ENCODE results near the gene MMP19. TPM values are rescaled to one million over a fixed set of nuclear protein-coding genes. Genes with fewer than 3 reads are reported as not detected.
"Not testable (repeated sequence)": the region's sequence is repeated elsewhere in the genome, so short reads cannot be mapped to it uniquely, and the experiment has no call there.

The MMP19 gene
- total RNA-seq, 1 experiment from 2014 or later = 2.3 TPM

- intact Hi-C loops (cut with micrococcal nuclease; ENCODE audit: unreplicated experiment) = no loop called here
- no peak for TF ChIP-seq EZH2 (IDR thresholded peaks at IDR 0.05; ENCODE audit: borderline replicate concordance, low read depth, low read length, poor library complexity, severe bottlenecking)
- TF ChIP-seq CTCF (conservative IDR thresholded peaks at IDR 0.05; ENCODE audit: low read depth, low read length) = no peak
- H3K4me1 ChIP-seq (ENCODE audit: insufficient read depth, low read length, poor library complexity, severe bottlenecking) = no peaks in the 10 kb centered on the region
- POLR2A ChIA-PET (ENCODE audit: low non-redundant PET) = no interaction called here
- H3K4me3 ChIP-seq (ENCODE audit: low read depth, low read length, poor library complexity, severe bottlenecking) = no peak overlapping the region
- H3K27me3 ChIP-seq (replicated peaks; ENCODE audit: insufficient read depth, low read depth, low read length, poor library complexity) = no peaks in the 10 kb centered on the region
- H3K27ac ChIP-seq (ENCODE audit: low read depth, low read length, poor library complexity, severe bottlenecking) = no peak overlapping the region
- CTCF ChIA-PET = no interaction called here
- no TSS peak for BruUV-seq (replicated peaks)
- H3K9me3 ChIP-seq (ENCODE audit: low read depth, low read length, poor library complexity, severe bottlenecking) = peaks cover 6% of the 10 kb centered on the region
- H3K36me3 ChIP-seq (ENCODE audit: insufficient read depth, low read length, poor library complexity, severe bottlenecking) = no peaks in the 10 kb centered on the region
- DNase-seq (ENCODE audit: low spot score) = no peak
Observed at GRCh38 chr12:55865327-55865726, 22.6 kb upstream of the MMP19 start.

DNA sequence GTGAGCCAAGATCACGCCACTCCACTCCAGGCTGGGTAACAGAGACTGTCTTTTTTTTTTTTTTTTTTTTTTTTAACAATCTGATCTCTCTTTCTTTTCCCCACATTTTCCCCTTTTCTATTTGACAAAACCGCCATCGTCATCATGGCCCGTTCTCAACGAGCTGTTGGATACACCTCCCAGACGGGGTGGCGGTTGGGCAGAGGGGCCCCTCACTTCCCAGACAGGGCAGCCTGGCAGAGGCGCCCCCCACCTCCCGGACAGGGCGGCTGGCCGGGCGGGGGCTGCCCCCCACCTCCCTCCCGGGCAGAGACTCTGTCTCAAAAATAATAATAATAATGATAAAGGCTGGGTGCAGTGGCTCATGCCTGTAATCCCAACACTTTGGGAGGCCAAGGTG is 20.2 kb upstream of the MMP19 start:
- H3K9me3 ChIP-seq (ENCODE audit: low read depth, low read length, poor library complexity, severe bottlenecking); H3K36me3 ChIP-seq (ENCODE audit: insufficient read depth, low read length, poor library complexity, severe bottlenecking); POLR2A ChIA-PET (ENCODE audit: low non-redundant PET); BruUV-seq (replicated peaks); H3K4me3 ChIP-seq (ENCODE audit: low read depth, low read length, poor library complexity, severe bottlenecking); H3K27me3 ChIP-seq (replicated peaks; ENCODE audit: insufficient read depth, low read depth, low read length, poor library complexity); DNase-seq (ENCODE audit: low spot score); H3K4me1 ChIP-seq (ENCODE audit: insufficient read depth, low read length, poor library complexity, severe bottlenecking); H3K27ac ChIP-seq (ENCODE audit: low read depth, low read length, poor library complexity, severe bottlenecking); intact Hi-C loops (cut with micrococcal nuclease; ENCODE audit: unreplicated experiment): not testable (repeated sequence)
- CTCF ChIA-PET = interaction anchor here (0.7 kb wide), 1 partner anchor 227 kb away, joined by 8 read pairs; no protein-coding TSS in a partner anchor

DNA sequence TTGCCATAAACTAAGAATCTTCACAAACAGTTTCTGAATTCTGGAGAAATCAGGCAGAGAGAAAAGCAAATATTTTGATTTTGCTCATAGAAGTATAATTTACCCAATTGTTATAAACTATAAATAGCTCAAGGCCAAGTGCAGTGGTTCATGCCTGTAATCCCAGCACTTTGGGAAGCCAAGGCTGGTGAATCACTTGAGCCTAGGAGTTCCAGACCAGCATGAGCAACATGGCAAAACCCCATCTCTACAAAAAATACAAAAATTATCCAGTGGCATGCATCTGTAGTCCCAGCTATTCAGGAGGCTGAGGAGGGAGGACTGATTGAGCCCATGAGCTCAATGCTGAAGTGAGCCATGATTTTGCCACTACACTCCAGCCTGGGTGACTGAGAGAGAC is 19.6 kb upstream of the MMP19 start:
- Histone ChIP-seq H3K27me3 (replicated peaks; ENCODE audit: insufficient read depth, low read depth, low read length, poor library complexity) (no peaks in the 10 kb centered on the region), H3K27ac (ENCODE audit: low read depth, low read length, poor library complexity, severe bottlenecking) (no peak overlapping the region), H3K9me3 (ENCODE audit: low read depth, low read length, poor library complexity, severe bottlenecking) (peaks cover 6% of the 10 kb centered on the region), H3K4me3 (ENCODE audit: low read depth, low read length, poor library complexity, severe bottlenecking) (no peak overlapping the region), H3K36me3 (ENCODE audit: insufficient read depth, low read length, poor library complexity, severe bottlenecking) (no peaks in the 10 kb centered on the region), H3K4me1 (ENCODE audit: insufficient read depth, low read length, poor library complexity, severe bottlenecking) (no peaks in the 10 kb centered on the region)
- POLR2A ChIA-PET (ENCODE audit: low non-redundant PET) = no interaction called here
- intact Hi-C loops (cut with micrococcal nuclease; ENCODE audit: unreplicated experiment) = no loop called here
- BruUV-seq (replicated peaks) = no TSS peak
- no peak for DNase-seq (ENCODE audit: low spot score)
- CTCF ChIA-PET = interaction anchor here (0.7 kb wide), 1 partner anchor 228 kb away, joined by 8 read pairs; no protein-coding TSS in a partner anchor
- TF ChIP-seq CTCF (conservative IDR thresholded peaks at IDR 0.05; ENCODE audit: low read depth, low read length) = no peak
- TF ChIP-seq EZH2 (IDR thresholded peaks at IDR 0.05; ENCODE audit: borderline replicate concordance, low read depth, low read length, poor library complexity, severe bottlenecking) = no peak

DNA sequence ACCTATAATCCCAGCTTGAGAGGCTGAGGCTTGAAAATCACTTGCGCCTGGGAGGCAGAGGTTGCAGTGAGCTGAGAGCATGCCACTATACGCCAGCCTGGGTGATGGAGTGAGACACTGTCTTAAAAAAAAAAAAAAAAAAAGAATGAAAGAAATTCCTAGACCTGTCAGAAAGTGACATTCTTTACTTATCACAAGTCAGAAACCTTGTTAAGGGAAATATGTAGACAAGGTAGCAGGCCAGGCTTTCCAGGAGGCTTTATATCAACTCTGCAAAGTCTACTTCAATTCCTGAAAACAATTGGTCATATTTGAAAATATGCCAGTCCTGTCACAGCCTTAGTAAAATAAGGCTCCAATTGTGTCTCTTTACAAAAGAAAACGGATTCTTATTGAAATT is 19.1 kb upstream of the MMP19 start:
- Histone ChIP-seq H3K27ac (ENCODE audit: low read depth, low read length, poor library complexity, severe bottlenecking) (no peak overlapping the region), H3K36me3 (ENCODE audit: insufficient read depth, low read length, poor library complexity, severe bottlenecking) (no peaks in the 10 kb centered on the region), H3K27me3 (replicated peaks; ENCODE audit: insufficient read depth, low read depth, low read length, poor library complexity) (no peaks in the 10 kb centered on the region), H3K9me3 (ENCODE audit: low read depth, low read length, poor library complexity, severe bottlenecking) (peaks cover 6% of the 10 kb centered on the region), H3K4me1 (ENCODE audit: insufficient read depth, low read length, poor library complexity, severe bottlenecking) (no peaks in the 10 kb centered on the region), H3K4me3 (ENCODE audit: low read depth, low read length, poor library complexity, severe bottlenecking) (no peak overlapping the region)
- CTCF ChIA-PET = no interaction called here
- POLR2A ChIA-PET (ENCODE audit: low non-redundant PET) = no interaction called here
- no TSS peak for BruUV-seq (replicated peaks)
- intact Hi-C loops (cut with micrococcal nuclease; ENCODE audit: unreplicated experiment) = no loop called here
- no peak for TF ChIP-seq CTCF (conservative IDR thresholded peaks at IDR 0.05; ENCODE audit: low read depth, low read length)
- TF ChIP-seq EZH2 (IDR thresholded peaks at IDR 0.05; ENCODE audit: borderline replicate concordance, low read depth, low read length, poor library complexity, severe bottlenecking) = no peak
- DNase-seq (ENCODE audit: low spot score) = no peak

Data from A673 (cell line).